ENCODE data around the gene CTNNA2. TPM values are rescaled to one million over a fixed set of nuclear protein-coding genes. Genes with fewer than 3 reads are reported as not detected.
"Not testable (repeated sequence)": the region's sequence is repeated elsewhere in the genome, so short reads cannot be mapped to it uniquely, and the experiment has no call there.

CTNNA2 gene
- total and polyA plus RNA-seq, 12 donors: 0.12 to 5.0 (median 1.4) TPM; not detected in 1

- Histone ChIP-seq H3K36me3 (replicated peaks in 1 of 2) (no peaks in the 10 kb centered on the region), H3K27me3 (no peaks in the 10 kb centered on the region), H3K4me1 (replicated peaks in 1 of 2) (no peaks in the 10 kb centered on the region), H3K9me3 (replicated peaks in 1 of 3) (no peaks in the 10 kb centered on the region), H3K27ac (no peak overlapping the region), H3K4me3 (no peak overlapping the region)
- intact Hi-C loops (cut with DNase I): no loop called here
- TF ChIP-seq POLR2A (IDR thresholded peaks at IDR 0.05): no peak
- TF ChIP-seq CTCF (IDR thresholded peaks at IDR 0.05): no peak
- no peak for DNase-seq
- 39 to 54% (median 43%) methylated on average over 9 of the region's 9 CpGs for WGBS, 4 donors
Observed at GRCh38 chr2:80080957-80081356, 568.1 kb downstream of the CTNNA2 start.

GRCh38 chr2:80086831-80087230, 574.0 kb downstream of the CTNNA2 start:
- no peak overlapping the region for H3K27ac ChIP-seq
- H3K9me3 ChIP-seq (replicated peaks in 1 of 3): no peaks in the 10 kb centered on the region
- no peak for TF ChIP-seq CTCF (IDR thresholded peaks at IDR 0.05)
- TF ChIP-seq POLR2A (IDR thresholded peaks at IDR 0.05): no peak
- WGBS, 4 donors: 58 to 65% (median 64%) methylated on average over 2 of the region's 2 CpGs
- H3K27me3 ChIP-seq: no peaks in the 10 kb centered on the region
- peak in 1 of 7 donors; percentile 68 for DNase-seq
- no peak overlapping the region for H3K4me3 ChIP-seq
- no peaks in the 10 kb centered on the region for H3K4me1 ChIP-seq (replicated peaks in 1 of 2)
- no peaks in the 10 kb centered on the region for H3K36me3 ChIP-seq (replicated peaks in 1 of 2)
- intact Hi-C loops (cut with DNase I): no loop called here

GRCh38 chr2:80091237-80091636, 578.4 kb downstream of the CTNNA2 start:
- 42 to 50% (median 45%) methylated on average over 4 of the region's 4 CpGs for WGBS, 4 donors
- H3K9me3 ChIP-seq (replicated peaks in 1 of 3): no peaks in the 10 kb centered on the region
- no peaks in the 10 kb centered on the region for H3K36me3 ChIP-seq (replicated peaks in 1 of 2)
- intact Hi-C loops (cut with DNase I): no loop called here
- H3K27me3 ChIP-seq: no peaks in the 10 kb centered on the region
- H3K4me1 ChIP-seq (replicated peaks in 1 of 2): no peaks in the 10 kb centered on the region
- TF ChIP-seq CTCF (IDR thresholded peaks at IDR 0.05) (no peak), POLR2A (IDR thresholded peaks at IDR 0.05) (no peak)
- H3K27ac ChIP-seq: no peak overlapping the region
- DNase-seq: no peak
- H3K4me3 ChIP-seq: no peak overlapping the region

- TF ChIP-seq POLR2A (IDR thresholded peaks at IDR 0.05) (no peak), CTCF (IDR thresholded peaks at IDR 0.05) (no peak)
- Histone ChIP-seq H3K4me1 (replicated peaks in 1 of 2) (no peaks in the 10 kb centered on the region), H3K27me3 (no peaks in the 10 kb centered on the region), H3K9me3 (replicated peaks in 1 of 3) (no peaks in the 10 kb centered on the region), H3K36me3 (replicated peaks in 1 of 2) (no peaks in the 10 kb centered on the region), H3K4me3 (no peak overlapping the region), H3K27ac (no peak overlapping the region)
- intact Hi-C loops (cut with DNase I): no loop called here
- DNase-seq: no peak
Observed at GRCh38 chr2:80092474-80092873, 579.6 kb downstream of the CTNNA2 start.

GRCh38 chr2:80098503-80098902, 585.7 kb downstream of the CTNNA2 start:
- 70 to 82% (median 78%) methylated on average over 8 to 12 of the region's 12 CpGs for WGBS, 4 donors

More at GRCh38 chr2:80098503-80098902, 585.7 kb downstream of the CTNNA2 start:
- H3K27me3 ChIP-seq; intact Hi-C loops (cut with DNase I); H3K27ac ChIP-seq; H3K9me3 ChIP-seq (replicated peaks in 1 of 3); DNase-seq; H3K36me3 ChIP-seq (replicated peaks in 1 of 2); H3K4me3 ChIP-seq; H3K4me1 ChIP-seq (replicated peaks in 1 of 2): not testable (repeated sequence)
